Upper lobe of left lung (tissue), 4 donors: ENCODE results near the gene SLC6A13.

Experiments used
- EP300 ChIP-seq, 4 donors: sonication (generic); formaldehyde crosslinking; IDR thresholded peaks; one replicate each; pipeline ENCODE4 v1.5.1; 2017; ENCODE audit warnings: antibody characterized with exemption in 4 of 4, control low read depth in 2 of 4
- TF ChIP-seq, protein P1 (sequence below), 6 experiments: fragments of 450-650 bp in 4 of 6; fragments of 200-600 bp in 2 of 6; sonication (generic) in 2 of 6; IDR thresholded peaks; one replicate each; pipeline ENCODE4 v1.5.1; 2016 to 2019; ENCODE audit warnings: antibody characterized with exemption in 6 of 6

DNA sequence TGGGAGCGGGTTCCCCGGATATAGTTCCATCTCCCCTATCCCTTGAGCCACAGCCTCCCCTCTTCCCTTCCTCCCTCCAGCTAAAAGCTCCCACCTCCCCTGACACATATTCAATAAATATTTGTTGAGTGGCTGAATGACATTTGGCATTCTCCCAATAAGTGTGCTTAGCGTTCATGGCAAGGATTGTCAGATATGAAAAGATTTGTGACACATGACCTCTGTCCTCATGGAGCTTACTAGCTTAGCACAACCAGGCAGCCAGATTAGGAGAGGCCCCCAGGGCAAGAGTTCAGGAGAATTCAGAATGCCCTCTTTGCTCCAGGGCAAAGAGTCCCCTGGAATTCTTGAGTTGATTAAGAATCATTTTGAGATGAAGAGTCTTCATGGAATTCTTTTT, 26.2 kb downstream of the SLC6A13 start:
- TF ChIP-seq, protein P1, sequence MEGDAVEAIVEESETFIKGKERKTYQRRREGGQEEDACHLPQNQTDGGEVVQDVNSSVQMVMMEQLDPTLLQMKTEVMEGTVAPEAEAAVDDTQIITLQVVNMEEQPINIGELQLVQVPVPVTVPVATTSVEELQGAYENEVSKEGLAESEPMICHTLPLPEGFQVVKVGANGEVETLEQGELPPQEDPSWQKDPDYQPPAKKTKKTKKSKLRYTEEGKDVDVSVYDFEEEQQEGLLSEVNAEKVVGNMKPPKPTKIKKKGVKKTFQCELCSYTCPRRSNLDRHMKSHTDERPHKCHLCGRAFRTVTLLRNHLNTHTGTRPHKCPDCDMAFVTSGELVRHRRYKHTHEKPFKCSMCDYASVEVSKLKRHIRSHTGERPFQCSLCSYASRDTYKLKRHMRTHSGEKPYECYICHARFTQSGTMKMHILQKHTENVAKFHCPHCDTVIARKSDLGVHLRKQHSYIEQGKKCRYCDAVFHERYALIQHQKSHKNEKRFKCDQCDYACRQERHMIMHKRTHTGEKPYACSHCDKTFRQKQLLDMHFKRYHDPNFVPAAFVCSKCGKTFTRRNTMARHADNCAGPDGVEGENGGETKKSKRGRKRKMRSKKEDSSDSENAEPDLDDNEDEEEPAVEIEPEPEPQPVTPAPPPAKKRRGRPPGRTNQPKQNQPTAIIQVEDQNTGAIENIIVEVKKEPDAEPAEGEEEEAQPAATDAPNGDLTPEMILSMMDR (IDR thresholded peaks at IDR 0.05), result no peak
- no peak for TF ChIP-seq EP300 (IDR thresholded peaks at IDR 0.05)
